ENCODE results near the gene MDM2.

Gene MDM2

DNA sequence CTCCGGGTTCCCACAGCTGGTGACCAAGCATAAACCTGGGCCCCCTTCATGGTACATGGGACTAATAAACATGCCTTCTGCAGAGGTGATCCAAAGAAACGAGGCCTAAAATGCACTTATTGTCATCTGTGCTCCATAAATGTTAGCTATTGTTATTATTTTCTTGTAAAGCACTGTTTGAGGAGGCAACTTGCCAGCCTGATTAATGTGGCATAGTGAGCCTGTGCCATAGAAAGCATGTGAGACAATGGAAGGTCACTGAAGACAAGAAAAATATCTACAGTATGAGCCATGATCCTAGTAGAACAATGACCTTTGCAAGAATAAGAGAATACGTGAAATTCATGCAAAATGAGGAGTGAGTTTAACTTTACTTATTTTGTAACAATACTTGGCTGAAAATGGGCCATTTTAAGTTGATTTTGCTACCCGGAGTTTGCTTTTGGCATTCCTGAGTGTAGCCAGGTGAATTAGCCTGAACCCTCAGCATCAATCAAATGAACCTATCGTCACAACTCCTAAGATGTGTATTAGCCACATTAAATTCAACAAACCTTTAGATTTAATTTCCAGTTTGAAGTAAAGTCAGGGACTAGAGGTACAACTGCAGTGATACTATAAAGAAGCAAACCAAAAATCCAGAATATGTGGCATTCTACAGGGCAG lies 72.8 kb downstream of the MDM2 start:
- TF ChIP-seq, protein P1, sequence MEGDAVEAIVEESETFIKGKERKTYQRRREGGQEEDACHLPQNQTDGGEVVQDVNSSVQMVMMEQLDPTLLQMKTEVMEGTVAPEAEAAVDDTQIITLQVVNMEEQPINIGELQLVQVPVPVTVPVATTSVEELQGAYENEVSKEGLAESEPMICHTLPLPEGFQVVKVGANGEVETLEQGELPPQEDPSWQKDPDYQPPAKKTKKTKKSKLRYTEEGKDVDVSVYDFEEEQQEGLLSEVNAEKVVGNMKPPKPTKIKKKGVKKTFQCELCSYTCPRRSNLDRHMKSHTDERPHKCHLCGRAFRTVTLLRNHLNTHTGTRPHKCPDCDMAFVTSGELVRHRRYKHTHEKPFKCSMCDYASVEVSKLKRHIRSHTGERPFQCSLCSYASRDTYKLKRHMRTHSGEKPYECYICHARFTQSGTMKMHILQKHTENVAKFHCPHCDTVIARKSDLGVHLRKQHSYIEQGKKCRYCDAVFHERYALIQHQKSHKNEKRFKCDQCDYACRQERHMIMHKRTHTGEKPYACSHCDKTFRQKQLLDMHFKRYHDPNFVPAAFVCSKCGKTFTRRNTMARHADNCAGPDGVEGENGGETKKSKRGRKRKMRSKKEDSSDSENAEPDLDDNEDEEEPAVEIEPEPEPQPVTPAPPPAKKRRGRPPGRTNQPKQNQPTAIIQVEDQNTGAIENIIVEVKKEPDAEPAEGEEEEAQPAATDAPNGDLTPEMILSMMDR (IDR thresholded peaks at IDR 0.05; ENCODE audit: poor library complexity, severe bottlenecking): no peak
- Histone ChIP-seq H3K4me3 (ENCODE audit: severe bottlenecking) (no peak overlapping the region), H3K4me1 (ENCODE audit: insufficient read depth, poor library complexity, severe bottlenecking) (no peaks in the 10 kb centered on the region), H3K9me3 (ENCODE audit: severe bottlenecking) (peaks cover 2% of the 10 kb centered on the region), H3K27ac (ENCODE audit: poor library complexity, severe bottlenecking) (no peak overlapping the region), H3K27me3 (ENCODE audit: insufficient read depth, poor library complexity, severe bottlenecking) (no peaks in the 10 kb centered on the region), H3K36me3 (ENCODE audit: low read depth) (no peaks in the 10 kb centered on the region)
- no peak for ATAC-seq (ENCODE audit: low read depth)
- no peak for DNase-seq (ENCODE audit: low spot score)

DNA sequence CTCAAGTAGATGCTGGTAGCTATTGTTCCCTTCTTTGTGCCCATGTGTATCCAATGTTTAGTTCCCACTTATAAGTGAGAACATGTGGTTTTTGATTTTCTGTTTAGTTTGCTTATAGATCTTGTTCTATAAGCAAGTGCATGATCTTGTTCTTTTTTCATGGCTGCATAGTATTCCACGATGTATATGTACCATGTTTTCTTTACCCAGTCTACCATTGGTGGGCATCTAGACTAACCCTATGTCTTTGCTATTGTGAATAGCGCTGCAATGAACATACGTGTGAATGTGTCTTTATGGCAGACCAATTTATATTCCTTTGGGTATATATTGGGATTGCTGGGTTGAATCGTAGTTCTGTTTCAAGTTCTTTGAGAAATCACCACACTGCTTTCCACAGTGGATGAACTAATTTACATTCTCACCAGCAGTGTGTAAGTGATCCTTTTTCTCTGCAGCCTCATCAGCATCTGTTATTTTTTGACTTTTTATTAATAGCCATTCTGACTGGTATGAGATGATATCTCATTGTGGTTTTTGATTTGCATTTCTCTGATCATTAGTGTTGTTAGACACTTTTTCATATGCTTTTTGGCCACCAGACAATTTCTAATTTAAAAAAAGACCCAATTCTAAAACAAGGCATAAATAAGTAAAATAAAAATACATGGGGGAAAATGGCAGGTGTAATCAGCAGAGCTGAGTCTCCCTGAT lies 74.4 kb downstream of the MDM2 start:
- no peak overlapping the region for H3K27ac ChIP-seq (ENCODE audit: poor library complexity, severe bottlenecking)
- H3K36me3 ChIP-seq (ENCODE audit: low read depth): no peaks in the 10 kb centered on the region
- DNase-seq (ENCODE audit: low spot score) (no peak), ATAC-seq (ENCODE audit: low read depth) (no peak)
- H3K4me1 ChIP-seq (ENCODE audit: insufficient read depth, poor library complexity, severe bottlenecking): no peaks in the 10 kb centered on the region
- no peaks in the 10 kb centered on the region for H3K27me3 ChIP-seq (ENCODE audit: insufficient read depth, poor library complexity, severe bottlenecking)
- TF ChIP-seq, protein P1 (IDR thresholded peaks at IDR 0.05; ENCODE audit: poor library complexity, severe bottlenecking): no peak
- no peak overlapping the region for H3K4me3 ChIP-seq (ENCODE audit: severe bottlenecking)
- peaks cover 2% of the 10 kb centered on the region for H3K9me3 ChIP-seq (ENCODE audit: severe bottlenecking)

DNA sequence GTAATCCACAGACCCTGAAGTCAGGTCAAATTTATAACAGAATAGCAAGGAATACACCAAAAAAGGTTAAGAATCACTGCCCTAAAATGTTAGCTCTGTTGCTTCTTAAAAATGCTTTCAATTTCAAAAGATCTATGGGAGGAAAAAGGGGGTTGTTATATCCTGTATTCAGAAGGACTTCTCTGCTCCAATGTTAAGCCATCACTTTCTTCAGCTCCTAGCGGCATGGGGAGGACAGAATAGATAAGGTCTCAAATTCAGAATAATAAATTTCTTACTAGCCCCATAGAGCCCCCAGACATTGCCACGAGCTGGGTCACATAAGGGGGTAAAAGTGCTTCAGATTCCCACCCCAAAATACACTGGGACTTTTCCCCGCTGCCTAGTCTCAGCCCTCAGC lies 75.2 kb downstream of the MDM2 start:
- no peak overlapping the region for H3K27ac ChIP-seq (ENCODE audit: poor library complexity, severe bottlenecking)
- ATAC-seq (ENCODE audit: low read depth) (no peak), DNase-seq (ENCODE audit: low spot score) (no peak)
- H3K36me3 ChIP-seq (ENCODE audit: low read depth): no peaks in the 10 kb centered on the region
- TF ChIP-seq, protein P1 (IDR thresholded peaks at IDR 0.05; ENCODE audit: poor library complexity, severe bottlenecking): no peak
- H3K4me3 ChIP-seq (ENCODE audit: severe bottlenecking): no peak overlapping the region
- H3K4me1 ChIP-seq (ENCODE audit: insufficient read depth, poor library complexity, severe bottlenecking): no peaks in the 10 kb centered on the region
- no peaks in the 10 kb centered on the region for H3K27me3 ChIP-seq (ENCODE audit: insufficient read depth, poor library complexity, severe bottlenecking)
- peaks cover 2% of the 10 kb centered on the region for H3K9me3 ChIP-seq (ENCODE audit: severe bottlenecking)

DNA sequence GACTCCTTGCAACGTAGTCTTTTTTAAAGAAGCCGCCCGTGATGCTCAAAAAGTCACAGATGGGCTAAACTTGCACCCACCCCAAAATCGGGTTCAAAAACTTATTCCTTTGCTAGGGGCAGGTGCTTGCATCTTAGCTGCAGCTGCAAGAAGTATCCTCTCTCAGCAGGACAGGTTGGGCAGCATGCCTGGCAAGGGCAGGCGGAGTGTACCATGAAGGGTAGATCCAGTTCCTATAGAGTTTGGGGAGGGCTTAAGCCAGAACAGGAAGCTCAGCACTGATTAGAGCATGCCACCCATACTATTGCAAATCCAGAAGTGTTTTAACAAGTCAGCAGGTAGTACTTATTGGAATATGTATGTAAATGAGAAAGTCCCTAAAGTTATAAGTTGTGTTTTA lies 76.3 kb downstream of the MDM2 start:
- H3K4me1 ChIP-seq (ENCODE audit: insufficient read depth, poor library complexity, severe bottlenecking): no peaks in the 10 kb centered on the region
- no peak for ATAC-seq (ENCODE audit: low read depth)
- no peaks in the 10 kb centered on the region for H3K27me3 ChIP-seq (ENCODE audit: insufficient read depth, poor library complexity, severe bottlenecking)
- H3K36me3 ChIP-seq (ENCODE audit: low read depth): no peaks in the 10 kb centered on the region
- no peak for DNase-seq (ENCODE audit: low spot score)
- no peak overlapping the region for H3K27ac ChIP-seq (ENCODE audit: poor library complexity, severe bottlenecking)
- no peak overlapping the region for H3K4me3 ChIP-seq (ENCODE audit: severe bottlenecking)
- no peaks in the 10 kb centered on the region for H3K9me3 ChIP-seq (ENCODE audit: severe bottlenecking)
- TF ChIP-seq, protein P1 (IDR thresholded peaks at IDR 0.05; ENCODE audit: poor library complexity, severe bottlenecking): no peak

DNA sequence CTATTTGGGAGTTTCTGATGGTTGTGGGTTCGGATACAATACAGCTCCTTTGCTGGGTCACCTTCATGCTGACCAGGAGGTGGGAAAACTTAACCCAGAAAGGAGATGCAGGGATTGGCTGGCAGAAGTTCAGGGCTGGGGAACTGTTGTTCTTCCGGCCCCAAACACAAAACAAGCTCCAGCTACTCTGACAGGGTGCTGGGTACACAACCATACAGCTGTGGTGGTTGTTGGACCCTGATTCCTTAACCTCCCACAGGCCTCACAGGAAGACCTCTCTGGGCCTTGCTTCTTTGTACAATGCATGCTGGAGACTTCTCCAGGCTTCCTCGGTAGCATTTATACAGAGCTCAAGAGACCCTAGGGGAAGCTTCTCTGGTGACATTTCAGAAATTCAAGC lies 77.4 kb downstream of the MDM2 start:
- TF ChIP-seq, protein P1 (IDR thresholded peaks at IDR 0.05; ENCODE audit: poor library complexity, severe bottlenecking): no peak
- Histone ChIP-seq H3K4me3 (ENCODE audit: severe bottlenecking) (no peak overlapping the region), H3K27me3 (ENCODE audit: insufficient read depth, poor library complexity, severe bottlenecking) (no peaks in the 10 kb centered on the region), H3K4me1 (ENCODE audit: insufficient read depth, poor library complexity, severe bottlenecking) (no peaks in the 10 kb centered on the region), H3K36me3 (ENCODE audit: low read depth) (no peaks in the 10 kb centered on the region), H3K9me3 (ENCODE audit: severe bottlenecking) (no peaks in the 10 kb centered on the region), H3K27ac (ENCODE audit: poor library complexity, severe bottlenecking) (no peak overlapping the region)
- ATAC-seq (ENCODE audit: low read depth) (no peak), DNase-seq (ENCODE audit: low spot score) (no peak)

Data from RWPE2 (cell line).